NCI-H1694 (cell line): ENCODE results near the gene PRMT5.

Experiments
- DNase-seq: peaks from one replicate; lab custom pipeline; 2025; lab: John Stamatoyannopoulos, UW

Gene PRMT5

GRCh38 chr14:22897357-22897756 lies 31.8 kb downstream of the PRMT5 start:
- DNase-seq, result no peak

GRCh38 chr14:22896760-22897159 lies 32.4 kb downstream of the PRMT5 start:
- DNase-seq, result no peak

- DNase-seq, result no peak
These were observed 32.8 kb downstream of the PRMT5 start for GRCh38 chr14:22896356-22896755.

- no peak for DNase-seq
These were observed 33.8 kb downstream of the PRMT5 start for GRCh38 chr14:22895402-22895801.

GRCh38 chr14:22893706-22894105 lies 35.5 kb downstream of the PRMT5 start:
- no peak for DNase-seq

- DNase-seq, result peak; percentile 44
These were observed 36.7 kb downstream of the PRMT5 start for GRCh38 chr14:22892488-22892887.

- DNase-seq, result peak; percentile 34
These were observed 38.8 kb downstream of the PRMT5 start for GRCh38 chr14:22890416-22890815.

- no peak for DNase-seq
These were observed 40.5 kb downstream of the PRMT5 start for GRCh38 chr14:22888662-22889061.

GRCh38 chr14:22887990-22888378 lies 41.2 kb downstream of the PRMT5 start:
- DNase-seq, result peak; percentile 73

GRCh38 chr14:22887260-22887989 lies 41.8 kb downstream of the PRMT5 start:
- no peak for DNase-seq

GRCh38 chr14:22886500-22887259 lies 42.5 kb downstream of the PRMT5 start:
- no peak for DNase-seq

- no peak for DNase-seq
These were observed 43.2 kb downstream of the PRMT5 start for GRCh38 chr14:22885975-22886374.

- no peak for DNase-seq
These were observed 44.2 kb downstream of the PRMT5 start for GRCh38 chr14:22884738-22885523.

- DNase-seq, result no peak
These were observed 45.0 kb downstream of the PRMT5 start for GRCh38 chr14:22884076-22884737.

- no peak for DNase-seq
These were observed 45.8 kb downstream of the PRMT5 start, which contains the start of gene REM2 for GRCh38 chr14:22883173-22883976. Gene REM2, plus strand, starts transcription at chr14:22883222. Its CDS starts 66 bp downstream, at chr14:22883288.

- DNase-seq, result peak; percentile 84
These were observed 46.5 kb downstream of the PRMT5 start for GRCh38 chr14:22882529-22883172.

GRCh38 chr14:22882064-22882463 lies 47.1 kb downstream of the PRMT5 start:
- no peak for DNase-seq

- no peak for DNase-seq
These were observed 50.6 kb downstream of the PRMT5 start for GRCh38 chr14:22878271-22879246.

- DNase-seq, result no peak
These were observed 52.1 kb downstream of the PRMT5 start for GRCh38 chr14:22877000-22877501.
